Limb (tissue), 2 donors: ENCODE data around the gene STX3.
"Not testable (repeated sequence)": the region's sequence is repeated elsewhere in the genome, so short reads cannot be mapped to it uniquely, and the experiment has no call there.

Source experiments
- DNase-seq, 2 donors: peaks; one replicate each; pipeline ENCODE4 v3.0.0-alpha.2; 2016; ENCODE audit errors: extremely low spot score in 2 of 2

The STX3 gene

DNA sequence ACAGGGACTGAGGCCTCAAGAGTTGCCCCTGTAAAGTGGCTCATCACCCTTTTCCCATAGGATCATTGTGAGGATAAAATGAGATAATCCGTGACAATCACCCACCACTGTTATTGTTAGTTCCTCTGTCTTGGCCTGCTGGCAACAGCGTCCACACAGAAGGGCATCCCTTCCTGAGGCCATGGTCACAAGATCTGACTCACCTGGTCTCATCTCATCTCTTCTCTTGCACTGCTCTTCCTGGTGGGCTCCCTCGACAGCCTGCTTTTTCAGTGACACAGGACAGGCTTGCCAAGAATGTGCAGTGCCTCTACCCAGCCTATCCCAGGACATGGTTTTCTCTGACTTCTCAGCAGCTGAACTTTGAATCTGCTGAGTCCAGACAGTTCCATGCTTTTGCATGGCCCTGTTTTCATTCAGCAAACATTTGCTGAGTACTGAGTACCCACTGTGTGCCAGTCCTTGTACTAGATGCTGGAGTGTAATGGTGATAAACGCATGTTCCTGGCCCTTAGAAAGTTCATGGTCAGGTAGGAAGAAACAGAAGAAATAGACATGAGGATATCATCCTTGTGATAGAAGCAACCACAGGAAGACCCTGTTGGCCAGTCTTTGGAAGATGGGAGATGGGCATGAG, 3.3 kb downstream of the STX3 start:
- no peak for DNase-seq

DNA sequence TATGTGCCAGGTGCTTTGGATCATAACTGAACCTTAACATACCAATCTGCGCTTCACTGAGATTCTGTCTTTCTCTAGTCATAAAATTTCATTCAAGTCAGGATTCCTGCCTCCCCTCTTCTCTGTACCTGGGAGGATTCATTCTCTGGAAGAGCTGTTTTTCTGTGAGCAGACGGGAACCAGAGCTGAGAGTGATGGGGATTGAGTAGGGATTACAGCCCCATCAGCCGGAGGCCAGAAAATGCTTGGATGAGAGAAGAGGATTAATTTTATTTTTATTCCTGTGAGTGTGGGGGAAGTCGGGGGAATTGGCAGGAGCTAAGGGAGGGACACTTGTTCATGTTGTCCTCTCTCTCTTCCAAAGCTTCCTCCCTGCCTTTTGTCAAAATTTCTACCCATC, 4.7 kb downstream of the STX3 start:
- no peak for DNase-seq

DNA sequence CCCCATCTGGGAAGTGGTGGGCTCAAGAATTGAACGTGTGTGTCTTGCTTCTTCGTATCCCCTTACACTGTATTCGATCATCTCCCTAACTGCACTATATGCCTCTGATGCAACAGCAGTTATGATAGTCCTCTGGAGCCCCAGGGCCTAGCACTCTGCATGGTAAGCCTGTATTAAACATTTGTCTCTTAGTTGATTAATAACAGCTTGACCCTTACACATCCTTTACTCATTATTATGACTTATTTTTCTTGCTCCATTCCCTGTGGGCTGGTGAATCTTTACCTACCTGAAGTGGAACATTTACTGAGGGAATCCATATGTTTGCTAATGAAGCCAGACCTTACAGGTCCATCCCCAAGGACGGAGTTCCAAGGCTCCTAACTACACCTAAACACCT, 5.6 kb downstream of the STX3 start:
- DNase-seq = no peak

DNA sequence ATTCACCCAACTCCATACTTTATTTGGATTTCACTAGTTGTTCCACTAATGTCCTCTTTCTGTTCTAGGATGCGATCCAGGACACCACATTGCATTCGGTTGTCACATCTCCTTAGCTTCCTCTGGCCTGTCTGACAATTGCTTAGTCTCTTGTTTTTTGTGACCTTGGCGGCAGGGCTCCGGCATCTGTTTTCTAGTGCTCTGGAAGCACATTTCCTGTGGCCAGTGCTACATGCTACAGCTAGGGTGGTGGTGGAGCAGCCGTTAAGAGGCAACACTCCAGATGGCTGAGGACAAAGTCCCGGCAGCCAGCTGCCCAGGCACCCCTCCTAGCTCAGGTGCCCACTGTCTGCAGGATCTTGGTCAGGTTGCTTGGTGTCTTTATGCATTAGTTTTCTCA, 6.8 kb downstream of the STX3 start:
- no peak for DNase-seq

DNA sequence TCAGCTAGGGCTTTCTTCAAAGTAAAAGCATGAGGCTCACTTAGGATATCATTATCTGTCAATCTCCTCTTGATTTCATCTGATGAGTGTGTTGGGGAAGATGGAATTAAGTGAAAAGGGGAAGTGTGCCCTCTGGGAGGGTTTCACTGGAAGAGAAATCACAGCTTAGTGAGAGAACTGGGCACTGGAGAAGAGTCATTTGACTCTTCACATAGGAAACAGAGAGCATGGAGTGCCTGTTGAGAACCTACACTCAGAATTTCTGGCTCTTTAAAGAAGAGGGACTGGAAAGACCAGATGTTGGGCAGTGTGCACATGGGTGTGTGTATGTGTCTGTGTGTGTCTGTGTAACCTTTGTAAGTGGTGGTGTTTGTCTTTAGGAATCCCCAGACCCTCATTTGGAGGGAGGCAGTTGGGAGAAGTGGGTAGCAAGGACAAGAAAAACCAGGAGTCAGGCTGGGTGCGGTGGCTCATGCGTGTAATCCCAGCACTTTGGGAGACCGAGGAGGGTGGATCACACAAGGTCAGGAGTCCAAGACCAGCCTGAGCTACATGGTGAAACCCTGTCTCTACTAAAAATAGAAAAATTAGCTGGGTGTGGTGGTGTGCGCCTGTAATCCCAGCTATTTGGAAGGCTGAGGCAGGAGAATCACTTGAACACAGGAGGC, 10.0 kb downstream of the STX3 start:
- DNase-seq = no peak

DNA sequence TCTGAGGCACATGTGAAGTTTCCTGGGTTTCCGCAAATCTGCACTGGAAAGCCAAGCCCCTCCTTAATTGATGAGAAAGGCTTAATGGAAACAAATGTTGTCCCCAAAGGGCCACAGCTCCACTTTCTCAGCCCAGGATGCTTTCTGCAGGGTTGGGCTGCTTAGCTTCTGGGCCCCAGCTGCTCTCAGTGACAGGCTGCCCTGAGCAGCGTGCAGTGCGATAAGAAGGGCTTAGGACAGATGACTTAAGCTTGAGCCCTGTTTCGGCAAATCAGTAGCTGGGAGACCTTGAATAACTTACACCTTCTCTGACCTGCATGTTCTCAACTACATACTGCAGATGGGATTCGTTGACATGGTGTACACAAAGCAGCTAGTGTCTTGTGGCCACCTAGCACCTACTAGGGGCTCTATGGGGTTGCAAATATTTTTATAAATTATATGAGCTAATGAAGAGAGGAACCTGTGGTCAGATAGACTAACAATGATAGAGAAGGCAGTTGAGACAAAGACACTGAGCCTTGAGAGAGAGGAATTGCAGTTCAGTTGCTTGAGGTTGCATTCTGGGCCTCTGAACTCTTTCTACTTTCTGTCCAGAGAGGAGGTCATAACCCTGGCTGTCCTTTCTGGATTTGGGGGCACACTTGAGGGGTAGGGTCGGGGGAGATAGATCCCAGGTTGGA, 11.5 kb downstream of the STX3 start:
- no peak for DNase-seq

DNA sequence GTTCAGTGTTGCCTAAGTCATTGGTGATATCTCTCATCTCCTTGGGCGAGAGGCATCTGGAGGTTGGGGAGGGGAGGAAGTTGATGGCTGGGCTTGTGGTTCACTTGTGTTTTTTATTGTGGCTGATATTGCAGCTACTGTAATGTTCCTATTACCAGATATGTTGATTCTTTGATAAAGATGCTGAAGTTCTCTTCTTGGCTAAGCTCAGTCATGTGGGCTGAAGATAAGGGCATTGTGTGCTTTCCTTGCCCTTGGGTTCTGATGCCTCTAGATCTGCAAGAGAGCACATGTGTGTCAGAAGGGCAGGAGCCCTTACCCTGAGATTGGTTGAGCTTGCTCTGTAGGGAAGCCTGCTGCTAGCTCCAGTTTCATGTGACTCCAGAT, 12.0 kb downstream of the STX3 start:
- no peak for DNase-seq

DNA sequence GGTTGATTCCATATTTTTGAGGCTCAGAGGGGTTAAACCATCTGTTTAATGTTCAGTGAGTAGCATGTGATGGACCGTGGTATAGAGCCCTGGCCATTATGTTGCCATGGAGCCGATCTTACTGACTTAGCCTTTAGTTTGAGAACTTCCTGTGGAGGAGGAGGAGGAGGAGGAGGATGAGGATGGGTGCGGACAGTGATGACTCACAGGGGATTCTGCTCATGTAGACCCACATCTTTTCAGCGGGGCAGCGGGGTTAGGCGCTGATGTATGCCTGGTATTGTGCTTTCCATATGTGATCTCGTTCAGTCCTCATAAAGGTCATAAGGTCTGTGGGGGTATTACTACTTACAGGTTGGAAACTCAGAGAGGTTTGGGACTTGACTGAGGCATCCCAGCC, 13.9 kb downstream of the STX3 start:
- DNase-seq = no peak

DNA sequence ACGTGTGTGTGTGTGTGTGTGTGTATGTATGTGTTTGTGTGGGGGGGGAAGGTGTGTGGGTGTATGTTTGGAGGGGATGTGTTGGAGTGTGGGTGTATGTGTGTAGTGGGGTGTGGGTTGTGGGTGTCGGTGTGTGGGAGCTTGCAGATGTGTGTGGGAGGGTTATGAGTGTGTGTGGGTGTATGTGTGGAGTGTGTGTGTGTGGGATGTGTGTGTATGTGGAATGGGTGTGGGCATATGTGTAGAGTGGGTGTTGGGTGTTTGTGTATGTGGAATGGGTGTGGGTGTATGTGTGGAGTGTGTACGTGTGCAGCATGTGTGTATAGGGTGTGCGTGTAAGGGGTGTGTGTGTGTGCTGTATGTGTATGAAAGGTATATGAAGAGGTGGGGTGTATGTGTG, 14.7 kb downstream of the STX3 start:
- no peak for DNase-seq

DNA sequence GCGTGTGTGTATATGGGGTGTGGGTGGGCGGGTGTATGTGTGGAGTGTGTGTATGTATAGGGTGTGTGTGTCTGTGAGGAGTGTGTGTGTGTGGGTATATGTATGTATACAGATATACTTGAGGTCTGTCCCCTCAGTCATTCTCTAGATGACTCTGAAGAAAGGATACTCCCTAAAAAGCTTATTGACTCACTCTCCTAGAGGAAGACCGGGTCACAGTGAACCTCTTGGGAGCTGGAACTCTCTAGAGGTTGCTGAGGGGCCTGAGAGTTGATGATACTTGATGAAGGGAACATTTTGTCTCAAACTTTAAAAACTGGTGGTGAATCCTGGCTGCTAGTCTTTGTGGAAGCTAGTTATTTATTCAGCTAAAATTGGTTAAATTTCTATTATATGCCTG, 15.1 kb downstream of the STX3 start:
- no peak for DNase-seq

DNA sequence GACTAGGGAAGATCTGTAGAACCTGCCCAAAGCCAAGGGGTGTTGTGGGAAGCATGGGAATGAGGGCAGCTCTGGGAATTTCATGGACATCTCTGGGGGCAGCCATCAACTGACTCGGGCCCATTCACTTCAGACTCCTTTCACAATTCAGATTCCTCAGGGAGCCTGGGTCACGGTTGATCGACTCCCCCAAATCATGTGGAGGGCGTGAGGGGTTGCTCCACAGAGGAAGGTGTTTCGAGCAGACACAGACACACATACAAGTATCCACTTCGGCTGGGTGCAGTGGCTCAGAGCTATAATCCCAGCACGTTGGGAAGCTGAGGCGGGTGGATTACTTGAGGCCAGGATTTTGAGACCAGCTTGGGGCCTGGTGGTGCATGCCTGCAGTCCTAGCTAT, 15.7 kb downstream of the STX3 start:
- DNase-seq = no peak

DNA sequence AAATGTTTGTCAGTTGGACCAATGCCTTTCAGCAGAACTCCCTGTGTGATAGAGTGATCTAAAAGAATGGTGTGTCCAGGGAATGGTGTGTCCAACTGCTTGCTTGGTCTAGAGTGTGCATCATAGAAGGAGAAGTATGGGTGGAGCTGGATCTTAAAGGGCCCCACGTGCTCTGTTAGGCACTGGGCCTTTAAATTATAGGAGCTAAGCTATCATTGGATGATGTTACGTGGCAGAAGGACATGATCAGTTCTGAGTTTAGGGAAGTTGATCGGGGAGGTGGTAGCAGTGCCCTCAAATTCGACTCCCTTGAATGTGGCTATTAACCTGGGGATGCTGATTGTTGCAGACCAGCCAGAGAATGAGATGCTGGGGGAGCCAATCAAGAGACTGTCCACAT, 16.4 kb downstream of the STX3 start:
- DNase-seq = no peak

DNA sequence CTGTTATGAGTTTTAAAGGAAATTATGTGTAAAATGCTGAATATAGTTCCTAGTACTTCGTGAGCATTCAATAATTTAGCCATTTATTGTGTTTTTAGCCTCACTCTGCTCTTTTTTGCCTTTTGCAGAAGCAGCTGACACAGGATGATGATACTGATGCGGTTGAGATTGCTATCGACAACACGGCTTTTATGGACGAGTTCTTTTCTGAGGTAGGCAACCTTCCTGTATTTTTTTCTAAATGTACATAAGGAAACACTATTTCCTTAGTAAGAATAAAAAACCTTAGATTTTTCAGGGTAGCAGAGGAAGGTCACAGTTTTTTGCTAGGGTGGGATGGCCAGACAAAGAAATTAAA, 17.9 kb downstream of the STX3 start:
- no peak for DNase-seq

DNA sequence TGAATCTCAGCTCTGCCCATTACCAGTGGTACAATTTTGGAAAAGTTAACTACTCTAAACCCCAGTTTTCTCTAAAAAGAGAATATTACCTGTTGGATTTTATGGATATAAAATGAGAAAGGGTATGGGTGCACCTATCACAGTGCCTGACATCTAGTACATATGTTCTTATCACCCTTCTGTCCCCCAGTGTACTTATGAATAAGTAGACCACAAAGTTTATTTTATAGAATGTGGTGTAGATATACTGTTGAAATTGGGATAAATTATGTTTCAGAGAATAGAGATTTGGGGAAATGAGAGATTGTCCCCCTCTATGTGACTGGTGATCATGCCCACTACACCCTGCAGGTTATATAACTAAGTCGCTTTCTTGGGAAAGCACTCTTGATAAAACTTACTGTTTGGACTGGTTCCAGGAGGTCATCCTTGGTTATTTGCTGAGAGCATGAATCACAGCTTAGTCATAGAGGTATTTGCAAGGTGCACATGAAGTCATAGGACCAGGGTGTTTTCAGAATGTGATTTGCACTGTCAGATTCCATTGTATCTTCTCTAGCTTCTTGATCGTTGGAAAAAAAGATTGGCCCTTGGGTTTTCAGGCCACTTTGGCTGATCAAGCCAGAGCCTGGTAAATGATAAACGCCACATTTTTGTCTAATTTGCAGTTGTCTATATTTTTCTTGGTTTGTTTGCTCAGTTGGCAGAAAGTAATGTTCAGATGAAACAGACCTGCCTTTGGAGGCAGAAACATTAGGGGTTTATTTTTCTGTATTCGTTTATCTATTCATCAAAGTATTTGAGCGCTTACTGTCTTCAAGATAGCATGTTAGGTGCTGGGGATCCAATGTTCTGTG, 21.3 kb downstream of the STX3 start:
- no peak for DNase-seq

DNA sequence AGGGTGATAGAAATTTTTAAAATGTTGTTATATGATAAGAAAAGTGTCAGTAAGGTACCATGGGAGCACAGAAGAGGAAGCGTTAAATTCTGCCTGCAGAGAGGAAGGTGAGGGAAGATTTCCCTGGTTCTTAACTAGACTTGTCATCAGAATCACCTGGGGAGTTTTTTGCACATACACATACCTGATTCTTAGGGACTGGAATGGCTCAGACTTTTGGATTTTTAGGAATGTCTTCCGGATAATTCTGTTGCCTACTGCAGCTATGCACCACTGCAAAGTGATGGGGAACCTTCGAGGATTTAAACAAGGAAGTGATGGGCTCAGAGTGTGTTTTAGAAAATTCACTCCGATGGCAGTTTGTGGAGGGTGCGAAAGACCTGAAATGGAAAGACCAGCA, 21.9 kb downstream of the STX3 start:
- DNase-seq = no peak

DNA sequence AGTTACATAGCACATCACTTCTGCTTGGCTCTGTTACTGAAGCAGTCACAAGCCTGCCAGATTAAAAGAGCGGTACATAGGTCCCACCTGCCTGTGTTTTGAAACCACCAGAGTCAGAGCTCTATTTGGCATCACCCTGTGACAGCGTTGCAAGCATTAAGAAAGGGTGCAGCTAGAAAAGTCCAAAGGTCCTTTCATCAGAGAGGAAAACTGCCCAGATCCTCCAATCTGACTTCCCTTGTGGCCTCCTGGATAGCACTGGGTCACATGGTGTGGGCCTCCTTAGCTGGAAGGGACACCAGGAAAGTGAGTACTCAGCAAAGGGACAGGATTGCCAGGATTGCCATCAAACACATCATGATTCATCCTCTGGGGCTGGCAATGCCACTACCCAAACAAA, 22.9 kb downstream of the STX3 start:
- DNase-seq = no peak

DNA sequence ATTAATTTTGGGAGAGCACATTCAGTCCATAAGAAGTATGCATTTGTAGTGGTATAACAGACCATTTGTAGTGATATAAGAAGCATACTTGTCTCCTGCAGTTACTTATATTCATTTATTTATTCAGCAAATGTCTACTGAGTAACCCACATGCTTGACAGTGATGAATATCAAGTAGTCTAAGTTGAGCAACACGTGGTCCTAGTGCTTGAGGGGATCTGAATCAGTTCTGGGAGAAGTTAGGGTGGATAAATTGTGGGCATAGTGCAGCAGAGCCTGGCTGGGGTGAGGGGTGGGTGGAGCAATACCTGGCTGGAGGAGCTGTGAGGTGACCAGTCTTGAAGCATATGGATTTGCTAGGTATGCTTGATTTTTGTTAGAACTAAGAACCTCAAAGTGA, 24.3 kb downstream of the STX3 start:
- DNase-seq = no peak

DNA sequence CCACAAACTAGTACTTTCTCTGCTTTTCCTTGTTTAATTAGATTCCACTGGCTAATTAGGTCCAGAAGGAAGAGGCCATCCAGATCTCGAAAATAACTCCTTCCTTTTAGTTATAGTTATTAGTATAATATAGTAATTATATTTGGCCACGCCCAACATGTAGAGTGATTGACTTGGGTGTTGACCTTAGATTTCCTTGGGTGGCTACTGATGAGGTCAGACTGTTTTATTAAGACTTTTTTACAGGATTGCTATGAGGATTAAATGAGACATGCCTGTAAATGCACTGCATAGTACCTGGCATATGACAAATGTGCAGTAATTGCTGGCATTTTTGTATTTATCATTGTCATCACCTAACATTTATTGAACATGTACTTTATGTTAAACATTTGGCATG, 26.9 kb downstream of the STX3 start:
- no peak for DNase-seq

DNA sequence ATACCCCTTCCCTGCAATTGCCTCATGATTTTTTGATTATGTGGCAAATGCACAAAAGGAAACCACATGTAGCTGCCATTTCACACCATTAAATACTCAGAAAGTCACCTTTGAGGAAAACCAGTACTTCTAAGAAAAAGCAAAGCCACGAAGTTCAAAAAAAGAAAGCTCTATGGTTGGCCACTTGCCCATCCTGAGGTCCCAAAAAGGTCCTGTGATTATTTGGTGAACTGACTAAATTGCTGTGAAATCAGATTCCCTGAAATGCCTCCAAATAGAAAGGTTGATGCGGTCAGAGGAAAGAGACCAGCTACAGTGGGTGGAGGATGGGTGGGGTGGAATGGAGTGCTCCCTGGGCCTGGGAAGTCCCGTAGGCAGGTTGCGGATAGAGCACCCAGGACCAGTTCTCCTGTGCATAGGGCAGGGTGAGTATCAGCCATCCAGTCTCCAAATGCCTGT, 28.5 kb downstream of the STX3 start:
- DNase-seq = no peak

DNA sequence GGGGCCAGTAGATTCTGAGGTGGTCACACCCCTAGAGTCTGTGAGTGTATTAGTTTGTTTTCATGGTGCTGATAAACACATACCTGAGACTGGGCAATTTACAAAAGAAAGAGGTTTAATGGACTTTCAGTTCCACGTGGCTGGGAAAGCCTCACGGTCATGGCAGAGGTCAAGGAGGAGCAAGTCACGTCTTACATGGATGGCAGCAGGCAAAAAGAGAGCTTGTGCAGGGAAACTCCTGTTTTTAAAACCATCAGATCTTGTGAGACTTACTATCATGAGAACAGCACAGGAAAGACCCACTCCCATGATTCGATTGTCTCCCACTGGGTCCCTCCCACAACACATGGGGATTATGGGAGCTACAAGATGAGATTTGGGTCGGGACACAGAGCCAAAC, 29.3 kb downstream of the STX3 start:
- DNase-seq = not testable (repeated sequence)

DNA sequence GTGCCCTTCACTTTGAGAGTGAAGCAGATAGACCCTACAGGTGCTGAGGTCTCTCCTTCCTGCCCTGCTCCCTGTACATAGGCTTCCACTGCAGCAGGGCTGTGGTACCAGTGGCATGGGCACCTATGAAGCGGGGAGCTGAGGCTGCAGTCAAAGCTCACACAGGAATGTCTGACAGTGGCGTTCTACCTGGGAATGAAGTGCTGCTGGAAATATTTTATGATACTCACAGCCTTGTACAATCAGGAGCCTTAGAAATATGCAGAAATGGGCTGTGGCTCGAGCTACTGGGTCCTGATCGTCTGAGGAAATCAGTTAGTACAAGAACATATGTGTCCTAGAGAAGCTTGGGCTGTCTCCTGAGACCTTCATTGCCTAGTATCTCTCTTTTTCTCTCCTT, 30.6 kb downstream of the STX3 start:
- no peak for DNase-seq

DNA sequence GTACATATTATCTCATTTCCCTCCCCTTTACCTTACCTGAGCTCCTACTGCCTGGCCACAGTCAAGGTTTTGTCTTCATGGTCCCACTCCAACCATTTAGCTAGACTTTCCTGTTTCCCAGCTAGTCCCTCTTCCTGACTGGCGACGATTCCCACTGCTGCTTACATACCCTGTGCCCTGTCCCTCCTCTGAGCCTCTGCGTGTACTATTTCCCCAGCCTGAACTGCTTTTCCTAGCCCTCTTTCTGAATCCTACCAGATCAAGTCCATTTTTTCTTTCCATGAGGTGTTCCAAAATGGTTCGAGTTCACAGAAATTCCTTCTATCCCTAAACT, 32.0 kb downstream of the STX3 start:
- no peak for DNase-seq
